Daoy (cell line): ENCODE results near the gene GOLGA8M. TPM values are rescaled to one million over a fixed set of nuclear protein-coding genes. Genes with fewer than 3 reads are reported as not detected.
"Not testable (repeated sequence)": the region's sequence is repeated elsewhere in the genome, so short reads cannot be mapped to it uniquely, and the experiment has no call there.

Experiments
- DNase-seq: peaks from one replicate; pipeline ENCODE4 v3.0.0-alpha.2; 2015; ENCODE audit warnings: low read depth
- total RNA-seq: library from RNA; depleted of rRNA; stranded (reverse); fragments of >200 nt; shearing (Covaris generic); gene quantifications from 2 replicates; pipeline ENCODE4 v1.2.3, GENCODE V29; 2014; rRNA removed

GOLGA8M gene
- total RNA-seq, 1 experiment from 2014 or later, result not detected

GRCh38 chr15:28663717-28664116, 48.5 kb downstream of the GOLGA8M start:
- DNase-seq, result not testable (repeated sequence)

GRCh38 chr15:28660750-28661149, 51.5 kb downstream of the GOLGA8M start:
- not testable (repeated sequence) for DNase-seq

GRCh38 chr15:28656018-28656360, 56.2 kb downstream of the GOLGA8M start:
- DNase-seq, result not testable (repeated sequence)

DNA sequence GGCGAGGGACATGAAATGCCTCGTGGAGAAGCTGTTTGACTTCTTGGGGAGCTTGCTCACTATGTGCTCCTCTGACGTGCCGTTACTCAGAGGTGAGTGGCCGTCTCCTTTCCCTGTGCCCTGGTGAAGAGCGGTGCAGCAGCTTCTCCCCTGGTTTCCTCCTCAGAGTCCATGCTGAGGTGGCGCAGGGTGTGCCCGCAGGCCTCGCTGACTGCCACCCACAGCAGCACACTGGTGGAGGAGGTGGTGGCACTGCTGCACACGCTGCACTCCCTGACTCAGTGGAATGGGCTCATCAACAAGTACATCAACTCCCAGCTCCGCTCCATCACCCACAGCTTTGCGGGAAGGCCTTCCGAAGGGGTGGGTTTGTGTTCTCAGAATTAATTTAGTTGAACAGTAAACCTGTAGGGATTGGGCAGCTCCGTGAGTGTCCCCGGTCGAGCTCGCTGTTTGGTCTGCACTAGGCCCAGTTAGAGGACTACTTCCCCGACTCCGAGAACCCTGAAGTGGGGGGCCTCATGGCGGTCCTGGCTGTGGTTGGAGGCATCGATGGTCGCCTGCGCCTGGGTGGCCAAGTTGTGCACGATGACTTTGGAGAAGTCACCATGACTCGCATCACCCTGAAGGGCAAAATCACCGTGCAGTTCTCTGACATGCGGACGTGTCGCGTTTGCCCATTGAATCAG, 56.7 kb downstream of the GOLGA8M start:
- DNase-seq, result not testable (repeated sequence)

DNA sequence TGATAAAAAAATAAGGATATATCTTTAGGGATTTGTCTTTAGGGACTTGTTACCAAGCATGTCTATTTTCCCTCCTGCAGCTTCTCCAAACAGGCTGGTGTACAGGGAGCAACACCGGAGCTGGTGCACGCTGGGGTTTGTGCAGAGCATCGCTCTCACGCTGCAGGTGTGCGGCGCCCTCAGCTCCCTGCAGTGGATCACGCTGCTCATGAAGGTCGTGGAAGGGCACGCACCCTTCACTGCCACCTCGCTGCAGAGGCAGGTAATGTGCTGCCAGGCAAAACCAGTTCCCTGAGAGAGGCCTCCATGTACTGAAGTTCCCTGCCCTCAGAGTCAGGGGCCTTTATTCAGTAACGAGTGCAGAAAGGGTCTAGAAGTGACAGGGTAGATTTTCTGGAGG, 58.0 kb downstream of the GOLGA8M start:
- DNase-seq, result not testable (repeated sequence)

DNA sequence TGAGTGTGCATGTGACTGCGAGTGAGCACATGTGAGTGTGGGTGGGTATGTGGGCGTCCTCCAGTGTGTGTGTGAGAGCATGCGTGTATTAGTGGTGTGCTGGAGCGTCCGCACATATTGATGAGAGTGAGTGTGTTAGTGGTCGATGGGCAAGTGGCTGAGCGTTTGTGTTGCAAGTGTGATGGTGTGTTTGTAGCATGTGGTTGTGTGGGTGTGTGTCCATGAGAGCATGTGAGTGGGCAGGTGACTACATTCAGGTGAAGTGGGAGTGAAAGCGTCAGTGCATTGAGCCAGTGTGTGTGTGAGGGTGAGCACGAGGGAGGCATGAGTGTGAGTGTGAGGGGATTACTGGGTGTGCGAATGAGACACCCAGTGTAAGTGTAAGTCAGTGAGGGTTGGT, 59.7 kb downstream of the GOLGA8M start:
- not testable (repeated sequence) for DNase-seq

Other genes with a start within 250 kb of the GOLGA8M start
- gene GOLGA8G, start 179.4 kb downstream of the GOLGA8M start, total RNA-seq, result 0.21 TPM in 1 of 2 replicates, not detected in the other
- gene GOLGA6L25, start 158.9 kb downstream of the GOLGA8M start, total RNA-seq, result not detected in 2 replicates
- gene GOLGA6L7, start 136.2 kb upstream of the GOLGA8M start, total RNA-seq, result not detected in 2 replicates
- gene APBA2, start 173.6 kb upstream of the GOLGA8M start, total RNA-seq, result 21.5 and 27.5 TPM in 2 replicates